ENCODE data around the gene SLC23A3. TPM values are rescaled to one million over a fixed set of nuclear protein-coding genes. Genes with fewer than 3 reads are reported as not detected.

The SLC23A3 gene
- total and polyA plus RNA-seq, 9 of the 15 experiments (the other 6 are each of a cell fraction or from before 2014, with no cell fraction given) = 0.06 to 0.64 (median 0.16) TPM

- in situ Hi-C loops (cut with MboI) (loop anchor here (5.0 kb wide), 1 partner anchor 34 kb away; the partner anchor contains the start of gene SLC23A3), intact Hi-C loops (cut with micrococcal nuclease) (loop anchor here (1.0 to 2.0 kb wide), 2 partner anchors 23 to 30 kb away; partner anchors contain the start of genes ANKZF1, ATG9A and CNPPD1)
- ChIA-PET CTCF (ENCODE audit: low intra/inter-chr PET ratio) (no interaction called here), POLR2A (interaction anchor here (0.7 to 1.5 kb wide), 15 partner anchors 9 to 89 kb away, joined by 3 to 8 read pairs (median 3); partner anchors contain the start of genes ABCB6, ANKZF1, ATG9A and CNPPD1)
- DNase-seq (ENCODE audit: extremely low read depth in 1 of 4, low spot score in 3 of 4) (peak; percentile 93 to 95 (median 94)), FAIRE-seq (peak; percentile 73), ATAC-seq (peak; percentile 97)
- TSS peak; percentile 92 for BruUV-seq (replicated peaks)
- no peaks in the 10 kb centered on the region for H3K27me3 ChIP-seq (ENCODE audit: control insufficient read depth in 2 of 2, insufficient read depth in 2 of 2, low read length in 2 of 2)
- H3K27ac ChIP-seq (ENCODE audit: extremely low read depth, low read depth, low read length) = peak within 1 kb of the TSS; percentile 81
- 0 out of 2 replicates have a peak, but pooled peaks cover 2% of the 10 kb centered on the region for H3K9me3 ChIP-seq (replicated peaks; ENCODE audit: control insufficient read depth, insufficient read depth, low read depth, low read length)
- H3K9ac ChIP-seq (ENCODE audit: insufficient read depth in 1 of 2, low read depth in 2 of 2, low read length in 2 of 2) = peak within 1 kb of the TSS; percentile 86 to 93
- WGBS (ENCODE audit: insufficient coverage, low coverage, missing lambda C conversion rate) = 2% methylated on average over 8 of the region's 76 CpGs
- no peaks in the 10 kb centered on the region for H3K79me2 ChIP-seq (ENCODE audit: control insufficient read depth, insufficient read depth, low read length)
- H3K36me3 ChIP-seq (ENCODE audit: control insufficient read depth, insufficient read depth, low read length) = peaks cover 43% of the 10 kb centered on the region; the same call in 2 of the 3 replicates
- H3K4me3 ChIP-seq = peak within 1 kb of the TSS; percentile 61
- no peaks in the 10 kb centered on the region for H3K9me1 ChIP-seq (ENCODE audit: control insufficient read depth, insufficient read depth, low read length)
- peak within 1 kb of the TSS; percentile 95 for H2AFZ ChIP-seq (ENCODE audit: low read depth, low read length)
- H4K20me1 ChIP-seq (replicated peaks; ENCODE audit: control insufficient read depth, insufficient read depth, low read length) = peaks cover 11% of the 10 kb centered on the region; the same call in 1 of the 2 replicates
- H3K4me1 ChIP-seq (replicated peaks in 1 of 2; ENCODE audit: control insufficient read depth in 2 of 2, insufficient read depth in 2 of 2, low read length in 2 of 2) = peaks cover 16 to 17% of the 10 kb centered on the region in 2 experiments; a peak in 4 of 5 replicates
- H3K4me2 ChIP-seq (ENCODE audit: insufficient read depth, low read length) = peak within 1 kb of the TSS; percentile 94
- TF ChIP-seq ZNF146 (CRISPR knock-in tag; IDR thresholded peaks at IDR 0.05; ENCODE audit: unreplicated experiment) = no peak
- no peak for TF ChIP-seq ZNF589 (CRISPR knock-in tag; IDR thresholded peaks at IDR 0.05; ENCODE audit: low read depth)
- TF ChIP-seq ZNF639 (CRISPR knock-in tag; conservative IDR thresholded peaks at IDR 0.05 in 1 of 2, IDR thresholded peaks at IDR 0.05 in 1 of 2) = peak in 1 of 2 experiments; percentile 82; a peak in 2 of 4 replicates
- no peak for TF ChIP-seq POU5F1 (IDR thresholded peaks at IDR 0.05; ENCODE audit: borderline replicate concordance, low read depth, low read length, partially characterized antibody)
- TF ChIP-seq ZNF717 (CRISPR knock-in tag; IDR thresholded peaks at IDR 0.05) = no peak
- peak; percentile 88 for TF ChIP-seq SUPT5H (IDR thresholded peaks at IDR 0.05)
- TF ChIP-seq POLR2AphosphoS2 (IDR thresholded peaks at IDR 0.05; ENCODE audit: low read length) = no peak; the same call in 1 of the 2 replicates
- no peak for TF ChIP-seq MIER1 (IDR thresholded peaks at IDR 0.05; ENCODE audit: low read depth)
- no peak for TF ChIP-seq HOMEZ (CRISPR knock-in tag; IDR thresholded peaks at IDR 0.05)
- no peak for TF ChIP-seq ZNF121 (CRISPR knock-in tag; conservative IDR thresholded peaks at IDR 0.05)
- peak; percentile 89 for TF ChIP-seq CREM (IDR thresholded peaks at IDR 0.05; ENCODE audit: low read depth)
- TF ChIP-seq TRIM25 (IDR thresholded peaks at IDR 0.05; ENCODE audit: borderline replicate concordance) = no peak
- TF ChIP-seq TRIM28 (IDR thresholded peaks at IDR 0.05) = 0 out of 2 replicates have a peak, but pooled peaks have one; percentile 37
- no peak for TF ChIP-seq ZNF212 (CRISPR knock-in tag; IDR thresholded peaks at IDR 0.05)
- 0 out of 2 replicates have a peak, but pooled peaks have one; percentile 28 for TF ChIP-seq DPF2 (IDR thresholded peaks at IDR 0.05)
- no peak for TF ChIP-seq ZNF778 (CRISPR knock-in tag; IDR thresholded peaks at IDR 0.05)
- no peak for TF ChIP-seq SIRT6 (IDR thresholded peaks at IDR 0.05; ENCODE audit: low read depth, low read length)
- TF ChIP-seq NFATC3 (IDR thresholded peaks at IDR 0.05) = no peak
These were observed 36.7 kb upstream of the SLC23A3 start, which contains the start of gene ZFAND2B for GRCh38 chr2:219206328-219207133. TSS of gene ZFAND2B (plus strand) at chr2:219206782. CDS start at chr2:219206988, 206 bp downstream.
